Caco-2 (cell line): ENCODE data around the gene CELA2B. TPM values are rescaled to one million over a fixed set of nuclear protein-coding genes. Genes with fewer than 3 reads are reported as not detected.
A peak's percentile ranks its signal among the peaks of the same experiment; 100 is the strongest.

Source experiments
- BruUV-seq: library from RNA; stranded (reverse); fragments of 400-500 nt; replicated peaks from 2 replicates; lab custom pipeline; 2021; lab: Mats Ljungman, UMichigan
- CTCF ChIA-PET: fragments of 300-600 bp; sonication (Branson Sonifier 250); formaldehyde crosslinking; loops from one replicate; lab custom pipeline; 2022; ENCODE audit warnings: antibody characterized with exemption; lab: Charles Lee
- POLR2A ChIA-PET: fragments of 300-600 bp; sonication (Branson Sonifier 250); formaldehyde crosslinking; loops from one replicate; lab custom pipeline; 2022; ENCODE audit warnings: antibody characterized with exemption; lab: Charles Lee
- DNase-seq, 2 experiments: peaks; one replicate each; pipeline versions ENCODE4 v3.0.0 to v3.0.0-alpha.2; 2020 to 2022
- H3K27me3 ChIP-seq: replicated peaks from 2 replicates; pipeline ENCODE4 v1.6.0; 2011; ENCODE audit warnings: low read length; ENCODE audit not compliant: control insufficient read depth, insufficient read depth
- H3K36me3 ChIP-seq: 2 replicates; pipeline ENCODE4 v1.5.1; 2011; ENCODE audit warnings: low read length; ENCODE audit not compliant: control insufficient read depth, insufficient read depth
- H3K4me1 ChIP-seq: fragments of 250-450 bp; sonication (Bioruptor Pico); 2 replicates; pipeline ENCODE4 v1.5.1; 2020; ENCODE audit warnings: mild to moderate bottlenecking
- H3K4me3 ChIP-seq: 2 replicates; pipeline ENCODE4 v1.5.1; 2011; ENCODE audit warnings: low read depth, mild to moderate bottlenecking, control low read depth, low read length
- H3K9me3 ChIP-seq: fragments of 250-450 bp; sonication (Bioruptor Pico); 2 replicates; pipeline ENCODE4 v1.5.1; 2020; ENCODE audit warnings: mild to moderate bottlenecking, moderate library complexity
- H3K27ac Mint-ChIP-seq: one replicate; pipeline ENCODE4 v1.8.0; 2022; ENCODE audit warnings: mixed read lengths; ENCODE audit not compliant: unreplicated experiment
- H3K27me3 Mint-ChIP-seq: one replicate; pipeline ENCODE4 v1.8.0; 2022; ENCODE audit warnings: mixed read lengths; ENCODE audit not compliant: insufficient read depth, unreplicated experiment
- H3K36me3 Mint-ChIP-seq: one replicate; pipeline ENCODE4 v1.8.0; 2022; ENCODE audit warnings: mild to moderate bottlenecking, mixed read lengths; ENCODE audit not compliant: insufficient read depth, unreplicated experiment
- H3K4me1 Mint-ChIP-seq: one replicate; pipeline ENCODE4 v1.8.0; 2022; ENCODE audit warnings: low read depth, mixed read lengths; ENCODE audit not compliant: unreplicated experiment
- H3K4me3 Mint-ChIP-seq: one replicate; pipeline ENCODE4 v1.8.0; 2022; ENCODE audit warnings: mild to moderate bottlenecking, moderate library complexity, mixed read lengths; ENCODE audit not compliant: unreplicated experiment
- H3K9me3 Mint-ChIP-seq: one replicate; pipeline ENCODE4 v1.8.0; 2022; ENCODE audit warnings: mixed read lengths; ENCODE audit not compliant: unreplicated experiment
- CTCF ChIP-seq, 2 experiments: fragments of 200-600 bp in 1 of 2; IDR thresholded peaks; 1 replicate in 1 of 2; 2 replicates in 1 of 2; pipeline versions ENCODE4 v1.5.1 to v1.8.0; 2011 to 2022; ENCODE audit warnings: antibody characterized with exemption in 1 of 2, control low read depth in 1 of 2, inconsistent platforms in 1 of 2, low read depth in 1 of 2, low read length in 1 of 2, mild to moderate bottlenecking in 1 of 2, moderate library complexity in 1 of 2; ENCODE audit not compliant: insufficient read depth in 1 of 2, severe bottlenecking in 1 of 2, unreplicated experiment in 1 of 2
- intact Hi-C: fragments of 100-400 bp; cut with micrococcal nuclease; formaldehyde crosslinking; loops from one replicate; pipeline ENCODE4 v1.10.0; 2022; ENCODE audit not compliant: unreplicated experiment
- total RNA-seq: library from RNA; stranded (reverse); gene quantifications from 2 replicates; pipeline ENCODE4 v1.2.3, GENCODE V29; 2022

CELA2B gene
- total RNA-seq, 1 experiment from 2014 or later, result not detected

DNA sequence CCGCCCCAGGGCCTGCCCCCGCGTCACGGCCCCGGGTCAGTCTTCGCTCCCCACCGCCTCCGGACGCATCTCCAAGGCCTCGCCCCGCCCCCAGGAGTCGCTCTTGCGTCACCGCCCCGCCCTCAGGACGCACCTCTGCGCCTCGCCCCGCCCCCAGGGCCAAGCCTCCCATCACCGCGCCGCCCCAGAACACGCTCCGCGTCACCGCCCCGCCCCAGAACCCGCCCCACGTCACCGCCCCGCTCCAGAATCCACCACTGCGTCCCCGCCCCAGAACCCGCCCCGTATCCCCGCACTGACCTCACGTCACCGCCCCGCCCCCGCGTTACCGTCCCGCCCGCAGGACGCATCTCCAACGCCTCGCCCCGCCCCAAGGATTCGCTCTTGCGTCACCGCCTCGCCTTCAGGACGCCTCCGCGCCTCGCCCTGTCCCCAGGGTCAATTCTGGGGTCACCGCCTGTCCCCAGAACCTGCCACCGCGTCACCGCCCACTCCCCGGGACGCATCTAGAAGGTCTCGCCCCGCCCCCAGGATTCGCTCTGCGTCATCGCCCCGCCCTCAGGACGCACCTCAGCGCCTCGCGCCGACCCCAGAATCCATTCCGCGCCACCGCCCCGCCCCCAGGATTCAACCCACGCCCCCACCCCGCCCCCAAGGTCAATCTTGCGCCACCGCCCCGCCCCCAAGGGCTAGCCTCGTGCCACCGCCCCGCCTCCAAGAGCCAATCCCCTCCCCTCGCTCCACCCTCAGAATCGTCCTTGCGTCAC, 48.6 kb downstream of the CELA2B start:
- no peak for TF ChIP-seq CTCF (IDR thresholded peaks at IDR 0.05; ENCODE audit: insufficient read depth in 1 of 2, low read depth in 1 of 2, low read length in 1 of 2, severe bottlenecking in 1 of 2, unreplicated experiment in 1 of 2)
- Mint-ChIP-seq H3K9me3 (no peaks in the 10 kb centered on the region), H3K4me1 (peaks cover 9% of the 10 kb centered on the region), H3K27me3 (no peaks in the 10 kb centered on the region), H3K27ac (peak overlapping the region; percentile 96), H3K36me3 (peaks cover 29% of the 10 kb centered on the region), H3K4me3 (peak overlapping the region; percentile 81)
- peak overlapping the region; percentile 65 for H3K4me3 ChIP-seq
- no peaks in the 10 kb centered on the region for H3K9me3 ChIP-seq
- H3K4me1 ChIP-seq, result peaks cover 8% of the 10 kb centered on the region; the same call in 1 of the 2 replicates
- ChIA-PET POLR2A (no interaction called here), CTCF (no interaction called here)
- intact Hi-C loops, result loop anchor here (5.0 kb wide), 2 partner anchors 323 to 843 kb away; partner anchors contain the start of genes SPEN and SZRD1
- H3K27me3 ChIP-seq, result no peaks in the 10 kb centered on the region
- BruUV-seq, result no TSS peak
- peak; percentile 98 for DNase-seq
- H3K36me3 ChIP-seq, result no peaks in the 10 kb centered on the region

- ChIA-PET POLR2A (interaction anchor here (0.6 kb wide), 1 partner anchor 631 kb away, joined by 3 read pairs; no protein-coding TSS in a partner anchor), CTCF (no interaction called here)
- Histone ChIP-seq H3K36me3 (no peaks in the 10 kb centered on the region), H3K9me3 (no peaks in the 10 kb centered on the region), H3K4me3 (peak overlapping the region; percentile 35), H3K27me3 (no peaks in the 10 kb centered on the region), H3K4me1 (peaks cover 8% of the 10 kb centered on the region; the same call in 1 of the 2 replicates)
- TF ChIP-seq CTCF (IDR thresholded peaks at IDR 0.05; ENCODE audit: insufficient read depth in 1 of 2, low read depth in 1 of 2, low read length in 1 of 2, severe bottlenecking in 1 of 2, unreplicated experiment in 1 of 2), result no peak
- peak overlapping the region; percentile 96 for H3K27ac Mint-ChIP-seq
- no peaks in the 10 kb centered on the region for H3K27me3 Mint-ChIP-seq
- no peaks in the 10 kb centered on the region for H3K9me3 Mint-ChIP-seq
- H3K36me3 Mint-ChIP-seq, result peaks cover 29% of the 10 kb centered on the region
- peak overlapping the region; percentile 81 for H3K4me3 Mint-ChIP-seq
- DNase-seq, result peak in 1 of 2 experiments; percentile 98
- no TSS peak for BruUV-seq
- intact Hi-C loops, result loop anchor here (1.0 to 5.0 kb wide), 4 partner anchors 92 to 842 kb away; partner anchors contain the start of genes DDI2, SPEN and SZRD1
- peaks cover 9% of the 10 kb centered on the region for H3K4me1 Mint-ChIP-seq
Measured at GRCh38 chr1:15525050-15526020, 49.4 kb downstream of the CELA2B start.

- CTCF ChIA-PET, result no interaction called here
- Histone ChIP-seq H3K4me1 (peaks cover 8% of the 10 kb centered on the region; the same call in 1 of the 2 replicates), H3K36me3 (no peaks in the 10 kb centered on the region), H3K9me3 (no peaks in the 10 kb centered on the region), H3K27me3 (no peaks in the 10 kb centered on the region), H3K4me3 (peak overlapping the region; percentile 35)
- no peak for TF ChIP-seq CTCF (IDR thresholded peaks at IDR 0.05; ENCODE audit: insufficient read depth in 1 of 2, low read depth in 1 of 2, low read length in 1 of 2, severe bottlenecking in 1 of 2, unreplicated experiment in 1 of 2)
- no peak for DNase-seq
- Mint-ChIP-seq H3K27me3 (no peaks in the 10 kb centered on the region), H3K4me3 (peak overlapping the region; percentile 81), H3K36me3 (peaks cover 29% of the 10 kb centered on the region), H3K9me3 (no peaks in the 10 kb centered on the region), H3K27ac (peak overlapping the region; percentile 96), H3K4me1 (peaks cover 9% of the 10 kb centered on the region)
- no TSS peak for BruUV-seq
- POLR2A ChIA-PET, result no interaction called here
- intact Hi-C loops, result loop anchor here (1.0 to 5.0 kb wide), 4 partner anchors 91 to 841 kb away; partner anchors contain the start of genes DDI2, SPEN and SZRD1
Measured at GRCh38 chr1:15526021-15526489, 50.2 kb downstream of the CELA2B start.
